GM23338 (cell line): ENCODE data around the gene SLC38A8. TPM values are rescaled to one million over a fixed set of nuclear protein-coding genes. Genes with fewer than 3 reads are reported as not detected.
A peak's percentile ranks its signal among the peaks of the same experiment; 100 is the strongest.

Source experiments
- ATAC-seq: fragments of 200-7000 bp; cut with Tn5 transposase; 3 replicates; pipeline ENCODE4 v1.9.1; 2020
- DNase-seq: peaks from one replicate; pipeline ENCODE4 v3.0.0-alpha.2; 2015; ENCODE audit warnings: low spot score
- H2AFZ ChIP-seq: fragments of 200-600 bp; sonication (generic); 2 replicates; pipeline ENCODE4 v1.8.0; 2016; ENCODE audit warnings: antibody characterized with exemption, mild to moderate bottlenecking, moderate library complexity
- H3F3A ChIP-seq: fragments of 200-600 bp; sonication (generic); replicated peaks from 2 replicates; pipeline ENCODE4 v1.8.0; 2017; ENCODE audit warnings: antibody characterized with exemption, mixed run types, low read depth
- H3K27ac ChIP-seq: fragments of 200-600 bp; sonication (generic); 2 replicates; pipeline ENCODE4 v1.6.1; 2016; ENCODE audit warnings: low read depth
- H3K27me3 ChIP-seq: fragments of 200-600 bp; sonication (generic); 2 replicates; pipeline ENCODE4 v1.8.0; 2016; ENCODE audit warnings: mild to moderate bottlenecking, mixed run types, moderate library complexity; ENCODE audit not compliant: insufficient read depth
- H3K36me3 ChIP-seq: fragments of 200-600 bp; sonication (generic); 2 replicates; pipeline ENCODE4 v1.8.0; 2016; ENCODE audit warnings: mild to moderate bottlenecking; ENCODE audit not compliant: insufficient read depth
- H3K4me1 ChIP-seq: fragments of 200-600 bp; sonication (generic); 2 replicates; pipeline ENCODE4 v1.8.0; 2016; ENCODE audit warnings: mild to moderate bottlenecking, moderate library complexity; ENCODE audit not compliant: insufficient read depth
- H3K4me2 ChIP-seq: fragments of 200-600 bp; sonication (generic); 2 replicates; pipeline ENCODE4 v1.7.1; 2017; ENCODE audit warnings: mixed run types
- H3K4me3 ChIP-seq: fragments of 200-600 bp; sonication (generic); 2 replicates; pipeline ENCODE4 v1.6.1; 2016; ENCODE audit warnings: mixed run types
- H3K79me2 ChIP-seq: fragments of 200-600 bp; sonication (generic); replicated peaks from 2 replicates; pipeline ENCODE4 v1.8.0; 2017; ENCODE audit warnings: mild to moderate bottlenecking; ENCODE audit not compliant: insufficient read depth
- H3K9me2 ChIP-seq: fragments of 200-600 bp; sonication (generic); 2 replicates; pipeline ENCODE4 v1.8.0; 2017; ENCODE audit not compliant: insufficient read depth
- H4K20me1 ChIP-seq: fragments of 200-600 bp; sonication (generic); replicated peaks from 2 replicates; pipeline ENCODE4 v1.8.0; 2017; ENCODE audit warnings: mild to moderate bottlenecking; ENCODE audit not compliant: insufficient read depth
- H3K27ac Mint-ChIP-seq: 2 replicates; pipeline ENCODE4 v1.8.0; 2020; ENCODE audit warnings: inconsistent platforms, mild to moderate bottlenecking, moderate library complexity, mixed read lengths
- H3K27me3 Mint-ChIP-seq: 3 replicates; pipeline ENCODE4 v1.8.0; 2022; ENCODE audit warnings: low read depth, mild to moderate bottlenecking, moderate library complexity, mixed read lengths, inconsistent platforms; ENCODE audit not compliant: insufficient read depth, poor library complexity
- H3K36me3 Mint-ChIP-seq: 3 replicates; pipeline ENCODE4 v1.8.0; 2021; ENCODE audit warnings: low read depth, mild to moderate bottlenecking, inconsistent platforms, moderate library complexity, mixed read lengths
- H3K4me1 Mint-ChIP-seq: 3 replicates; pipeline ENCODE4 v1.8.0; 2020; ENCODE audit warnings: mild to moderate bottlenecking, inconsistent platforms, mixed read lengths
- H3K4me3 Mint-ChIP-seq: 3 replicates; pipeline ENCODE4 v1.8.0; 2021; ENCODE audit warnings: moderate library complexity, mild to moderate bottlenecking, inconsistent platforms, mixed read lengths
- H3K9me3 Mint-ChIP-seq: 3 replicates; pipeline ENCODE4 v1.8.0; 2020; ENCODE audit warnings: moderate library complexity, mild to moderate bottlenecking, inconsistent platforms, mixed read lengths
- CREB1 ChIP-seq: fragments of 250-450 bp; sonication (Bioruptor Pico); IDR thresholded peaks from 2 replicates; pipeline ENCODE4 v1.5.0; 2020; ENCODE audit warnings: low read depth, mild to moderate bottlenecking, moderate library complexity
- EZH2 ChIP-seq: fragments of 200-600 bp; sonication (generic); IDR thresholded peaks from one replicate; pipeline ENCODE4 v1.8.0; 2017; ENCODE audit warnings: antibody characterized with exemption, mild to moderate bottlenecking, low read depth; ENCODE audit not compliant: unreplicated experiment
- EZH2phosphoT487 ChIP-seq: fragments of 200-600 bp; sonication (generic); IDR thresholded peaks from one replicate; pipeline ENCODE4 v1.8.1; 2018; ENCODE audit warnings: antibody characterized with exemption; ENCODE audit not compliant: unreplicated experiment
- JUNB ChIP-seq: IDR thresholded peaks from one replicate; pipeline ENCODE4 v1.6.1; 2016; ENCODE audit warnings: antibody characterized with exemption; ENCODE audit not compliant: unreplicated experiment
- NANOG ChIP-seq: IDR thresholded peaks from 2 replicates; pipeline ENCODE4 v1.6.1; 2016; ENCODE audit warnings: antibody characterized with exemption, borderline replicate concordance
- POLR2AphosphoS5 ChIP-seq: IDR thresholded peaks from 2 replicates; pipeline ENCODE4 v1.6.1; 2016; ENCODE audit warnings: antibody characterized with exemption, low read depth
- STAT1 ChIP-seq: IDR thresholded peaks from one replicate; pipeline ENCODE4 v1.6.1; 2016; ENCODE audit warnings: antibody characterized with exemption; ENCODE audit not compliant: unreplicated experiment
- polyA plus RNA-seq: library from polyadenylated mRNA; unstranded; fragments of >200 nt; fragmentation: Nextera tagmentation; extraction: Ambion mirVana; gene quantifications from 2 replicates; pipeline ENCODE4 v1.2.1, GENCODE V29; 2016
- total RNA-seq: library from RNA; depleted of rRNA; stranded (reverse); fragments of >200 nt; shearing (Covaris generic); gene quantifications from 2 replicates; pipeline ENCODE4 v1.2.3, GENCODE V29; 2014
- TF ChIP-seq, protein P1 (sequence below): IDR thresholded peaks from 2 replicates; pipeline ENCODE4 v1.6.1; 2016; ENCODE audit warnings: antibody characterized with exemption
- TF ChIP-seq, protein P2 (sequence below), 2 experiments: fragments of 200-600 bp in 1 of 2; sonication (generic) in 1 of 2; conservative IDR thresholded peaks; 2 replicates each; pipeline versions ENCODE4 v1.5.1 to v1.6.1; 2016 to 2017; ENCODE audit warnings: antibody characterized with exemption in 2 of 2, low read depth in 2 of 2, mild to moderate bottlenecking in 2 of 2, moderate library complexity in 1 of 2

SLC38A8 gene
- total and polyA plus RNA-seq, 2 experiments from 2014 or later = not detected

DNA sequence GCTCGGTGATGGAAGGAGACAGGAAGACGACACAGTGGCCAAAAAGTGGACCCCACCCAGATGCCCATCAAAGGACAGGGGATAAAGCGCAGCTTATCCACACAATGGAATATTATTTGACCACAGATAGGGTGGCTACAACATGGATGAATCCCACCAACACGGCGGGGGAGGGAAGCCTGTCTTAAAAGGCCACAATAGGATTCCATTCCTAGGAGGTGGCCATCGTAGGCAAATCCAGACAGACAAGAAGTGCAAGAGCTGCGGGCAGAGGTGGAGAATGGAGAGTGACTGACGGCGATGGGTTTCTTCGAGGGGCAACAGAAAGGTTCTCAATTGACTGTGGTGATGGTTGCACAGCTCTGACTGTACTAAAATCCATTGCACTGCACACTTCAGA is 16.0 kb downstream of the SLC38A8 start:
- no peak overlapping the region for H3K4me3 Mint-ChIP-seq

DNA sequence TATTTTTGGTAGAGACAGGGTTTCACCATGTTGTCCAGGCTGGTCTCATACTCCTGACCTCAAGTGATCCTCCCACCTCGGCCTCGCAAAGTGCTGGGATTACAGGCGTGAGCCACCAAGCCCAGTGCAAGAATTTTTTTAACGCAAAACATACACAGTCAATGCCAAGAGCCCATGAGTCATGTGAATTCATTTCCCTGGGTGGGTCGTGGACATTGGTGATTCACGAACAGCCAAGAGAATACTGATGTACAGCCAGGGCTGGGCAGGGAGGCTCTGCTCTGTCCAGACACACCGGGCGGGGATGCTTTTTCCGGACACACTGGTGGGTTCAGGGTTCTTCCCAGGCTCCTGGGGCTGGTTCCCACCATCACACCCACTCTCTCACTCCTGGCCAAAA is 17.7 kb downstream of the SLC38A8 start:
- Histone ChIP-seq H3K4me2 (no peak overlapping the region), H3K4me1 (no peaks in the 10 kb centered on the region), H3K4me3 (no peak overlapping the region), H3K27ac (no peak overlapping the region), H3K9me2 (no peaks in the 10 kb centered on the region), H3K79me2 (no peaks in the 10 kb centered on the region), H3K36me3 (no peaks in the 10 kb centered on the region), H3F3A (no peaks in the 10 kb centered on the region), H2AFZ (no peak overlapping the region), H4K20me1 (no peaks in the 10 kb centered on the region), H3K27me3 (no peaks in the 10 kb centered on the region)
- H3K36me3 Mint-ChIP-seq = peaks cover 11% of the 10 kb centered on the region
- DNase-seq (no peak), ATAC-seq (no peak)
- H3K4me1 Mint-ChIP-seq = peaks cover 18% of the 10 kb centered on the region
- H3K4me3 Mint-ChIP-seq = no peak overlapping the region
- peaks cover 25% of the 10 kb centered on the region for H3K9me3 Mint-ChIP-seq
- H3K27me3 Mint-ChIP-seq = peaks cover 13% of the 10 kb centered on the region
- H3K27ac Mint-ChIP-seq = no peak overlapping the region
- no peak for TF ChIP-seq NANOG
- no peak for TF ChIP-seq JUNB
- TF ChIP-seq EZH2phosphoT487 = no peak
- TF ChIP-seq, protein P1, sequence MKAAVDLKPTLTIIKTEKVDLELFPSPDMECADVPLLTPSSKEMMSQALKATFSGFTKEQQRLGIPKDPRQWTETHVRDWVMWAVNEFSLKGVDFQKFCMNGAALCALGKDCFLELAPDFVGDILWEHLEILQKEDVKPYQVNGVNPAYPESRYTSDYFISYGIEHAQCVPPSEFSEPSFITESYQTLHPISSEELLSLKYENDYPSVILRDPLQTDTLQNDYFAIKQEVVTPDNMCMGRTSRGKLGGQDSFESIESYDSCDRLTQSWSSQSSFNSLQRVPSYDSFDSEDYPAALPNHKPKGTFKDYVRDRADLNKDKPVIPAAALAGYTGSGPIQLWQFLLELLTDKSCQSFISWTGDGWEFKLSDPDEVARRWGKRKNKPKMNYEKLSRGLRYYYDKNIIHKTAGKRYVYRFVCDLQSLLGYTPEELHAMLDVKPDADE = no peak

More for the DNA sequence above, 16.0 kb downstream of the SLC38A8 start:
- H3K27me3 ChIP-seq = no peaks in the 10 kb centered on the region
- H3K4me2 ChIP-seq = no peak overlapping the region
- no peak for DNase-seq
- H3K9me3 Mint-ChIP-seq = peaks cover 9% of the 10 kb centered on the region
- no peak overlapping the region for H3K27ac ChIP-seq
- H3K27ac Mint-ChIP-seq = no peak overlapping the region
- no peak overlapping the region for H2AFZ ChIP-seq
- peaks cover 15% of the 10 kb centered on the region for H3K27me3 Mint-ChIP-seq
- H3F3A ChIP-seq = no peaks in the 10 kb centered on the region
- H3K79me2 ChIP-seq = no peaks in the 10 kb centered on the region
- H3K36me3 Mint-ChIP-seq = peaks cover 7% of the 10 kb centered on the region
- ATAC-seq = peak; percentile 27
- no peaks in the 10 kb centered on the region for H4K20me1 ChIP-seq
- no peaks in the 10 kb centered on the region for H3K9me2 ChIP-seq
- no peak for TF ChIP-seq POLR2AphosphoS5
- TF ChIP-seq CREB1 = no peak
- TF ChIP-seq, protein P1 = no peak
- no peak for TF ChIP-seq EZH2
- no peak for TF ChIP-seq STAT1
- TF ChIP-seq, protein P2, sequence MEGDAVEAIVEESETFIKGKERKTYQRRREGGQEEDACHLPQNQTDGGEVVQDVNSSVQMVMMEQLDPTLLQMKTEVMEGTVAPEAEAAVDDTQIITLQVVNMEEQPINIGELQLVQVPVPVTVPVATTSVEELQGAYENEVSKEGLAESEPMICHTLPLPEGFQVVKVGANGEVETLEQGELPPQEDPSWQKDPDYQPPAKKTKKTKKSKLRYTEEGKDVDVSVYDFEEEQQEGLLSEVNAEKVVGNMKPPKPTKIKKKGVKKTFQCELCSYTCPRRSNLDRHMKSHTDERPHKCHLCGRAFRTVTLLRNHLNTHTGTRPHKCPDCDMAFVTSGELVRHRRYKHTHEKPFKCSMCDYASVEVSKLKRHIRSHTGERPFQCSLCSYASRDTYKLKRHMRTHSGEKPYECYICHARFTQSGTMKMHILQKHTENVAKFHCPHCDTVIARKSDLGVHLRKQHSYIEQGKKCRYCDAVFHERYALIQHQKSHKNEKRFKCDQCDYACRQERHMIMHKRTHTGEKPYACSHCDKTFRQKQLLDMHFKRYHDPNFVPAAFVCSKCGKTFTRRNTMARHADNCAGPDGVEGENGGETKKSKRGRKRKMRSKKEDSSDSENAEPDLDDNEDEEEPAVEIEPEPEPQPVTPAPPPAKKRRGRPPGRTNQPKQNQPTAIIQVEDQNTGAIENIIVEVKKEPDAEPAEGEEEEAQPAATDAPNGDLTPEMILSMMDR (conservative IDR thresholded peaks at IDR 0.05; ENCODE audit: low read depth in 2 of 2) = no peak
- no peak overlapping the region for H3K4me3 ChIP-seq
- peaks cover 18% of the 10 kb centered on the region for H3K4me1 Mint-ChIP-seq
- no peaks in the 10 kb centered on the region for H3K36me3 ChIP-seq
- no peaks in the 10 kb centered on the region for H3K4me1 ChIP-seq
